ENCODE data around the gene PTPRR. TPM values are rescaled to one million over a fixed set of nuclear protein-coding genes. Genes with fewer than 3 reads are reported as not detected.

The PTPRR gene
- total and polyA plus RNA-seq, 12 donors = 0.20 to 1.7 (median 0.74) TPM

GRCh38 chr12:70837026-70837425 is 83.5 kb downstream of the PTPRR start:
- intact Hi-C loops (cut with DNase I) = no loop called here
- DNase-seq = no peak
- no peaks in the 10 kb centered on the region for H3K27me3 ChIP-seq
- no peaks in the 10 kb centered on the region for H3K9me3 ChIP-seq
- H3K4me3 ChIP-seq = no peak overlapping the region
- no peaks in the 10 kb centered on the region for H3K36me3 ChIP-seq
- H3K27ac ChIP-seq = no peak overlapping the region
- no peak for TF ChIP-seq CTCF (IDR thresholded peaks at IDR 0.05)
- ATAC-seq = no peak
- peaks cover 0 to 10% (median 0%) of the 10 kb centered on the region in 9 donors for H3K4me1 ChIP-seq

GRCh38 chr12:70835948-70836347 is 84.6 kb downstream of the PTPRR start:
- no peak for ATAC-seq
- no peak for TF ChIP-seq CTCF (IDR thresholded peaks at IDR 0.05)
- H3K4me3 ChIP-seq = no peak overlapping the region
- no peaks in the 10 kb centered on the region for H3K36me3 ChIP-seq
- H3K9me3 ChIP-seq = no peaks in the 10 kb centered on the region
- DNase-seq = no peak
- no peak overlapping the region for H3K27ac ChIP-seq
- peaks cover 0 to 9% (median 0%) of the 10 kb centered on the region in 9 donors for H3K4me1 ChIP-seq
- intact Hi-C loops (cut with DNase I) = no loop called here
- no peaks in the 10 kb centered on the region for H3K27me3 ChIP-seq
- WGBS, 2 donors = 25 to 33% methylated on average over 2 of the region's 2 CpGs

GRCh38 chr12:70831543-70831942 is 89.0 kb downstream of the PTPRR start:
- no peak for ATAC-seq
- WGBS, 2 donors = 18 to 29% methylated on average over 2 of the region's 2 CpGs
- no peaks in the 10 kb centered on the region for H3K9me3 ChIP-seq
- no peak overlapping the region for H3K4me3 ChIP-seq
- H3K36me3 ChIP-seq = no peaks in the 10 kb centered on the region
- TF ChIP-seq CTCF (IDR thresholded peaks at IDR 0.05) = no peak
- H3K27ac ChIP-seq = no peak overlapping the region
- peaks cover 0 to 8% (median 0%) of the 10 kb centered on the region in 9 donors for H3K4me1 ChIP-seq
- intact Hi-C loops (cut with DNase I) = no loop called here
- no peak for DNase-seq
- H3K27me3 ChIP-seq = no peaks in the 10 kb centered on the region

- 55 to 56% methylated on average over 4 of the region's 4 CpGs for WGBS, 2 donors
- DNase-seq = no peak
- intact Hi-C loops (cut with DNase I) = no loop called here
- ATAC-seq = no peak
- Histone ChIP-seq H3K4me3 (no peak overlapping the region), H3K4me1 (peaks cover 0 to 8% (median 0%) of the 10 kb centered on the region in 9 donors), H3K9me3 (no peaks in the 10 kb centered on the region), H3K36me3 (no peaks in the 10 kb centered on the region), H3K27me3 (no peaks in the 10 kb centered on the region), H3K27ac (no peak overlapping the region)
- no peak for TF ChIP-seq CTCF (IDR thresholded peaks at IDR 0.05)
These were observed 90.1 kb downstream of the PTPRR start for GRCh38 chr12:70830221-70831061.

Data from heart right ventricle (tissue), 16 donors.